HPDE6-E6E7 (cell line): Measurements from ENCODE around the gene TTC31.
A peak's percentile ranks its signal among the peaks of the same experiment; 100 is the strongest.
"Not testable (repeated sequence)": the region's sequence is repeated elsewhere in the genome, so short reads cannot be mapped to it uniquely, and the experiment has no call there.

Experiments
- DNase-seq: peaks from one replicate; pipeline ENCODE4 v3.0.0; 2011; ENCODE audit warnings: missing footprints; ENCODE audit errors: extremely low spot score

The TTC31 gene

GRCh38 chr2:74482801-74483674, at the start of gene TTC31, which contains the start of gene CCDC142:
TSS of gene TTC31 (plus strand) at chr2:74483081. CDS start at chr2:74483096, 15 bp downstream.
TSS of gene CCDC142 (minus strand) at chr2:74482998. CDS start at chr2:74482837, 161 bp downstream.
- DNase-seq = peak; percentile 88

GRCh38 chr2:74436111-74436805, 46.6 kb upstream of the TTC31 start:
- DNase-seq = no peak

GRCh38 chr2:74436848-74437695, 45.8 kb upstream of the TTC31 start:
- DNase-seq = no peak

GRCh38 chr2:74438248-74438647, 44.6 kb upstream of the TTC31 start:
- no peak for DNase-seq

GRCh38 chr2:74439373-74439772, 43.5 kb upstream of the TTC31 start:
- DNase-seq = no peak

- no peak for DNase-seq
These were observed 43.0 kb upstream of the TTC31 start for GRCh38 chr2:74439803-74440377.

- peak; percentile 89 for DNase-seq
These were observed 42.3 kb upstream of the TTC31 start for GRCh38 chr2:74440378-74441169.

- DNase-seq = no peak
These were observed 41.7 kb upstream of the TTC31 start for GRCh38 chr2:74441170-74441689.

GRCh38 chr2:74441690-74442482, 41.0 kb upstream of the TTC31 start, which contains the start of gene RTKN:
TSS of gene RTKN (minus strand) at chr2:74441937. CDS start at chr2:74441816, 121 bp downstream.
- peak; percentile 91 for DNase-seq

- DNase-seq = not testable (repeated sequence)
These were observed 40.2 kb upstream of the TTC31 start for GRCh38 chr2:74442483-74443297.

GRCh38 chr2:74444498-74445318, 38.2 kb upstream of the TTC31 start:
- no peak for DNase-seq

GRCh38 chr2:74447230-74447999, 35.5 kb upstream of the TTC31 start:
- DNase-seq = no peak

- no peak for DNase-seq
These were observed 34.1 kb upstream of the TTC31 start for GRCh38 chr2:74448771-74449170.

- DNase-seq = no peak
These were observed 32.2 kb upstream of the TTC31 start for GRCh38 chr2:74450570-74451190.

- peak; percentile 86 for DNase-seq
These were observed 28.0 kb upstream of the TTC31 start, which contains the start of gene INO80B for GRCh38 chr2:74454654-74455511. TSS of gene INO80B (plus strand) at chr2:74455087. CDS start at chr2:74455117, 30 bp downstream.
